Inflammatory macrophage treated with lipopolysaccharide for 4 hours (primary cell): ENCODE results near the gene ULK3.

Experiments
- DNase-seq: peaks from one replicate; pipeline ENCODE4 v3.0.0-alpha.2; 2020

ULK3 gene

DNA sequence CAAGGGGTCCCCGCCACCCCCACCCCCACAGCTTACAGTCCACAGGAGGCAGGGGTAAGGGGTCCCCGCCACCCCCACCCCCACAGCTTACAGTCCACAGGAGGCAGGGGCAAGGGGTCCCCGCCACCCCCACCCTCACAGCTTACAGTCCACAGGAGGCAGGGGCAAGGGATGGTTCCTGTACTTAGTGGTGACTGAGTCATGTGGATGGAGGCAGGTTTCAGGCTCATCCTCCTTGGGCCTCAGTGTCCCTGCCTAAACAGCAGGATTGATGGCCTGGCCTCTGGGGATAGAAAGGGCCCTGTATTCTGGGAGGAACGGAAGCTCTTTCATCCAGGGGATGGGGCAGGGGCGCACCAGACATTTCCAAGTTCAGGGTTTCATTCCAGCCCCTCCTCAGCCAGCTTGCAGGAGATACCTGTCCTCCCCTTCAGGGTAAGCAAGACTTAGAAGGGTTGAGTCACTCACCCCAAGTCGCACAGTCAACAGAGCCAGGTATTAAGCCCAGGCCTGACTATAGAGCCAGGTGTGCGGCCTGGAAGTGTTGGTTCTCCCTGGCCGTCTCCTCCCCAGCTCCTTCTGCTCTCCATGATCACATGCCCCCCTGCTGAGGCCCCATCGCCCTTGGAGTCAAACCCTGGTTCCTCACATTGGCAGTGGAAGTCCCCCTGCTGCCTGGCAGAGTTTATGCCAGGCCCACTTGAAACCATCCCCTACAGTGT is 48.5 kb downstream of the ULK3 start:
- DNase-seq: no peak

DNA sequence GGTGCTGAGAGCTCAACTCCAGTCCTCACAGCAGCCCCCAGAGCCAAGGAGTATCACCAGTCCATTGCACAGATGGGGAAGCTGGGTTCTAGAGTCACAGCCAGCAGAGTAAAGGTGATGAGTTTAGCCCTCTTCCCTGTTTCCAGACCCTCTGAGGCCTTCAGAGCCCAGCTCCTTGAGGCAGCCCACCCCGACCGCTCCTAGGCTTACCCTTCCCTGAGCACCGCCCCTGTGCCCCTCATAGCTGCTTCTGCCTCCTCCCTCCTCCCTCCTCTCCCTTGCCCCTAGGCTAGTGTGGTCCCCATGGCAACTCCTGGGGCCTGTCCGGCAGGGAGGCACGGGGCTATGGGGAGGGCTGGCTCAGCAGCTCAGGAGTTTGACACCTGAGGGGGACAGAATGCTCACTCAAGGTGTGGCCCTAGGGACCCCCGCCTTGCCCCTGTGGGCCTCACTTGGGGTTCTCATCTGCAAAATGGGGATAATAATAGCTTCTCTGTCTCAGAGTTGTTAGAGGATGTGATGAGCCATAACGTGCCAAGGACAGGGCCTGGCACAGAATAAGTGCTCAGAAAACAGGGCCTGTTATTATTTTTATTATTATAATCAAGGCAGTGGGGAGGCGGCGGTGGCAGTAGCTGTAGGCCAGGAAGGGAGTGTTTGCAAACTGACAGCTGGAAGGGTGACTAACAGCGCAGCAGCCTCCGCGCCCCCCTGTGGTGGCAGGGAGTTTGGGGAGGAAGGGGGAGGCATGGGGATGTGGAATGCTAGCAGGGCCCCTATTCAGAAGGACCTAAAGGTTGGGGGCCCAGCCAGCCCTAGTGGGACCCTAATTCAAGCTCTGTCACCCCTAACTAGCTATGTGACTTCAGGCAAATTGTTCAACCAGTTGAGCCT is 49.6 kb downstream of the ULK3 start:
- DNase-seq: peak; percentile 53

DNA sequence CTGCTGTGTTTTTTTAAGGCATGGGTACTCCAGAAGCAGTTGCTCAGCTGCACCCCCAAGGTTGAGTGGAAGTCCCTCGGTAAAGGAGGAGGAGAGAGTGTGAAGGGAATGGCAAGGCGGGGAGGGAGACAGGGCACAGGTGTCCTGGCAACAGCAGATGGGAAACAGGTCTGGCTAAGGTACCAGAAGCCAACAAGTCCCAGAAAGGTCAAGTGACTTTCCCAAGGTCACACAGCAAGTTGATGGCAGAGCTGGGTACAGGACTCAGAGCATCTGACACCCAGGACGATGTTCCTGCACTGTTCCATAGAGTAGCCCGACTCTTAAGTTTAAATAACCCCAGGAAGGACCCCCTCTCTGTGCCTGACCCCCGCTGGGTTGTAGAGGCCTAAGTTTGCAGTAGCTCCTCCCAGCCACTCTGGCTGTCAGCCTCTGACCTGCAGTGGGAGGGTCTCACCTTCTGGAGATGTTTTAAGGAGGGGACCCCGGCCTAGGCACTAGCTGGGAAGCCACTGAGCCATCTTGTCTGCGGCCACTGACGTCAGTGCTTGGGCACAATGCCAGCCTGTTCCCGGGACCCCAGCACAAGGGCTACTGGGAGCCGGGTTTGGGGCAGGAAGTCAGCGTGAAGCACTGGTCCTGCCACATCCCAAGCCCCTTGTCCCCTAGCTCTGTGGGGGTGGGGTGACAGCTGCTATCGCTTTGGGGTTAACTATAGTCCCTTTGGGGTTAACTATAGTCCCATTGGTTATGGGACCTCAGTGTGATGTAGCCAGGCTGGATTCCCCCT is 50.5 kb downstream of the ULK3 start:
- DNase-seq: no peak

DNA sequence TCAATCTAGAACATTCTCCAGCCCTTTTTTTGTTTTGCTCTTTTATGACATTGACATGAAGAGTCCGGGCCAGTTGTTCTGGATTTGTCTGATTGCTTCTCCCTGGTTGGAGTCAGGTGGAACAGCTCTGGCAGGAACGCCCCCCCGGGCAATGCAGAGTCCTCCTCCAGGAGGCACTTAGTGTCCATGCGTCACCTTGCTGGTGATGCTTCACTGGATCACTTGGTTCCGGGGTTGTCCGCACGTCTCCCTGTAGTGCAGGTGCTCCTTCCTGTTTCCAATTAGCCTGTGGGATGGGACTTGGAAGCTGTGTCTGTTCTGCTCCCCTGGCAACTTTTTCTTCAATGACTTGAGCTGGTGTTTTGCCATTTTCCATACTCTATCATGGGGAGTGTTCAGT is 51.3 kb downstream of the ULK3 start:
- DNase-seq: no peak

DNA sequence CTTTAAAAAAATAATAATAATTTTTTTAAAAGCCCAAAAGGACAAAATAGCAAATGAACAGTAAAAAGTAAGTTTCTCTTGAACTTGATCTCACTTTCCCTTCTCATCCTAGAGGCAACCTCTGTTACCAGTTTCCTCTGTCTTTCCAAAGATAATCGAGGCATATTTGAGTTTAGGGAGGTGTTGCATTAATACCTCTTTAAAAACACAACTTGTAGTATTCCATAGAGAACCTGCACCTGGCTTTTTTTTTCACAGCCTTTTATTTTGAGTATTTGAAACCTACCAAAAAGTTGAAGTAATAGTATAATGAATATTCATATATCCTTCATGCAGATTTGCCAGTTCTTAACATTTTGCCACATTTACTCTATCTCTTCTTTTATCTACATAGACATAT is 51.9 kb downstream of the ULK3 start:
- no peak for DNase-seq

DNA sequence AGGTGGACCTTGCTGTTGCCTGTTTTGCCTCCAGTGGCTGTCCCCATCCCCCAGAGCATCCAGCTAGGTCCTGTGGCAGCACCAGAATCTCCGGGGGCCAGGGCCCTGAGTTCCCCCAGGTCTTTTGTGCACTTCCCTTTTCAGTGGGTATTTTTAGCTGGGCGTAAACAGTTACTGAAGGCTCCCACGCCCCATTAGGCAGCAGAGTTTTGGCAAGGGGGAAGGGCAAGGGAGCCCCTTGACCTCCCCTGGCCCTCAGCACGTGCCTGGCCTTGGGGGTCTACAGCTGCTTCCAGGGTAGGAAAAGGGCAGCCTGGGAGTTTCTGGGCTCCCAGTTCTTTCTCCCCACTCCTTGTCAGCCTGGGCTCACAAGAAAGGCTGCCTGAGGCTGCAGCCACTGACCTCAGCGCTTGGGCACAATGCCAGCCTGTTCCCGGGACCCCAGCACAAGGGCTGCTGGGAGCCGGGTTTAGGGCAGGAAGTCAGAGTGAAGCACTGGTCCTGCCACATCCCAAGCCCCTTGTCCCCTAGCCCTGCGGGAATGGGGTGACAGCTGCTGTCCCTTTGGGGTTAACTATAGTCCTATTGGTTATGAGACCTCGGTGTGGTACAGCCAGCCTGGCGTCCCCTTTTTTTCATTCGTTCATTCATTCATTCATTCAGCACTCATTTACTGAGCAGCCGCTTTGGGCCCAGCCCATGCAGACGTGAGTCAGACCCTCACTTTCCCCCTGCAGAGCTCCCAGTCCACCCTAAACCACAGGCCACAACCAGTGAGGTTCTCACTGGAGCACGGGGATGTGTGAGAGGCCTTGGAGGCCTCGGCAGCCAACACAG is 52.7 kb downstream of the ULK3 start:
- DNase-seq: peak; percentile 73

DNA sequence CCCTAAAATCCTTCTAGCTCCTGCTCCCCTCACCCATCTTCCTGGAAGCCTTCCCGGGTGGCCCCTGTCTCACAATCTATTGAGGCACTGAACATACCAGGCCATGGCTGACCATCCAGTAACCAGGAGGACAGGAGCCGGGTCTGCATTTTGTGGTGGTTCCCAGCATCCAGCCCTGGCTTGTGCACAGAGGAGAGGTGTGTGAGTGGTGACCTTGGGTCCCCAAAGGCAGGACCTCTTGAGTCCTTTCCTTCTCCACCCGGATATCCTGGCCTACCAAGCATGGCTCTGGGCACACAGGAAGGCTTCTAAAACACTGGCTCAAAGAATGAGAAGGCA is 53.2 kb downstream of the ULK3 start:
- no peak for DNase-seq

DNA sequence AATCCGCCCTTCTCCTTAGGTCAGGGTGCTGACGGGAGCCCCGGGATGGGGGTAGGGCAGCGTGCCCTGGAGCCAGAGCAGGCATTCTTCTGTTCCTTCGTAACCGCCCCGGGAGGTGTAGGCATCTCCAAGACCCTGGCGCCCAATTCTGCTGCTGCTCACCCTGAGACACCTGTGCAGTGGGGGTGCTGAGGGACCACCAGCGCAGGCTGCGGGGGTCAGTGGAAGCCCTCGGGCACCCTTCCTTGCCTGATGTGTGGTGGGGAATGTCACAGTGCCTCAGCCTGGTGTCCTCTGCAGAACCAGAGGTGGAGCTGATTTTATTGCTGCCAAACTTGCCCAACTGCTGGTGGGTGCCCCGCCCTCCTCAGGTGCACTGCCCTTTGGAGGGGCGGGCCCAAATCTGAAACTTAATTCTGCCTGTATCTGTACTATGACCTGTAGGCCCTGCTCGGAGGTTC is 53.8 kb downstream of the ULK3 start:
- no peak for DNase-seq

DNA sequence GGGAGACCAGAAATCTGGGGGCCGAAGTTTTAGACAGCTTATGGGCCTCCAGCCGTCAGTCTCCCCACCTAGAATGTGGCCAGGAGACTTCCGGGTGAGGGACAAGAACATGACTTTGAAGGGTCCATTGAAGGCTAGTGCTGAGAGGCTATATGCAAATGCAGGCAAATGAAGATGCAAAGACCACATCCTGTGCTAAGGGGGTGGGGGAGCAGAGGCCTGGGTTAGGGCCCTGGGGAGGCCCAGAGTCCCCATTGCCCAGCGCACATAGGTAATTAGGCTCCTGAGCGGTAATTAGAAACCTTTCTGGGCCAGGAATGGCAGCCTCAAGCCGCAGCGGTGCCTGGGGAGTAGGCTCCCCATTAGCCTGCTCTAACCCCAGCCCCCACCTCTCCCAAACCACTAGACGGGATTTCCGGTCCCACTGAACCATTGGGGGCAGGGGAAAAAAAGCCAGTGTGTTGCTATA is 54.2 kb downstream of the ULK3 start:
- peak; percentile 36 for DNase-seq

DNA sequence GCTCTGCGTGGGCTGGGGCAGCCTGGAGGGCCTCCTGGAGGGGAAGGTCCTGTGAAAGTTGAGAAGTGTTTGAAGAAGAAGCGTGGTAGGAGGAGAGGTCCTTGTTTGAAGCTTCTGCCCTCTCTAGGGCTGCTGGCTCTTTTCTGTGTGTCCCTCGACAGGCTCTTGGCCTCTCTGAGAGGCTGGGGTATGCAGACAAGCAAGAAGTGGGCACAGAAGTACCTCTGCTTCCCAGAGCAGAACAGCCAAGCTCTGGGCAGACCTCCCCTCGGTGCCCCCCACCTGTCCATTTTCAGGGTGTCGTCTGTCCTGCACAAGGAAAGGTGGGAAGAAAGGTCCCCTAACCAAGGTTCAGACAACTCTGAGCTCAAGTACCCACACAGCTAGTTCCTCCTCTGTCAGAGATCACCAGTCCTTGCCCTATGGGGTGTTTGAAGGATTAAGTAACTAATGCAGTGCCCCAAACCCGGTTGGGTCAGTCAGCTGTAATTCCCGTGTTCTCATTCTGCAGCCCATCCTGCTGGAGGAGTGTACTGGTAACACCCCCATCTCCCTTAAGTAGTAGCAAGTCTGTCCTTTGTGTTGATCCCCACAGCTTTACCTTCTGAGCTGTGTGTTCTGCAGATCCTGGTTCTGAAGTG is 54.8 kb downstream of the ULK3 start:
- DNase-seq: peak; percentile 59

DNA sequence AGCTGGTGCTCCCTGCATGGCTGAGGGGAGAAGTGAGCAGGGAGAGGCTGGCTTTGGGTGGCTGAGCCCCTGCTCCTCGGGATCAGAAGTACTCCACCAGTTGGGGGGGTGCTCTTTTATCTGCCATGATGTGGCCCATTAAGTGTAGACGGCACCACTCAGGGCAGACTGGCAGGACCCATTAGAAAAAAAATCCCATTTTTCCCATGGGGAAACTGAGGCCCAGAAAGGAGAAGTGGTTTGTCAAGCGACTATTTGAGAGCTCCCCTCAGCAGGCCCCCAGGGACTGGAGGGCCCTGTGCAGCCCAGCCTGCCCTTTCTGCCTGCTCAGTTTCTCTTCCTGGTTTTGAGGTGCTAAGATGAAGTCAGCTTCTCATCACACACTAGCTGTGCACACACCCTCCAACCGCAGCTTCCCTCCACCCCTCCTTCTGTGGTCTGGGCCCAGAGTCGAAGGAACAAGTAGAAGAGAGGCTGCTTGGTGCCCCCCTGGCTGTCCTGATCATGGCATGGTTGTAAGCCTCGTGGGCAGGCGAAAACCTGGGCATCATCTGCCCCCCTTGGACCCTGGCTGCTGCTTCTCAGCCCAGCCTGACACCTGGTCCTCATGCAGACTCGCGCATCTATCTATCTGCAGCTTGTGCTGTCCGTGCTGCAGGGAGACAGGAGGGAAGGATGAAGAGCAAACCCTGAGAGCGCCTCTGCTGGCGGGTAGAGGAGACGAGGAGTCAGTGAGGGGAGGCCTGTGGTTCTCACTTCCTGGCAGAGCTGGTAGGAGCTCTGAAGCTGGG is 55.5 kb downstream of the ULK3 start:
- peak; percentile 97 for DNase-seq

DNA sequence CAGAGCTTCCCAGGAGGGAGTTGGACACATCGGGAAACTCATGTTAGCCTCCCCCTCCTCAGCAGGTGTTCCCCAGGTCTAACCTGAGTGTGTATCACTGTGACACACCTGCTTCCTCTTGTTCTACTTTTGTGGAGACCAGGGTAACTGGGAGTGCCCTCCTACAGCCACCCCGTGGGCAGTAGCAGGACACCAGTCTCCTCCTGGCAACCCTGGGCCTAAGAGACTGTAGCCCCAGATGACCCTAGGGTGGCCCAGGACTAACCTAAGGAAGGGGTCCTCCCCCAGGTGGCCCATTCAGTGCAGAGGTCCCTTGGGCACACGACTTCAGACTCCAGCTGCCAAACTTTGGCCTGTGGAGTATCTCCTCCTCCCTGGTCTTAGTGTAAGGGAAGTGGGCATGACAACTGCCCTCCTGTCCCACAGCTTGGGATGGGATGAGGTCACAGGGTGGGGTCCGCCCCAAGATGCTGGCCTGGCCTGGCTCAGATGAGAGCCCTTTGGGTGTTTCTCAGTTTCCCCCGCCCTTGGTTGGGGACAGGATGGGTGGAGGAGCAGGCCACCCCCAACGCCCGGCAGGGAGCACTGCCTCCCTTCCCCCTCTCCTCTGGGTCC is 56.3 kb downstream of the ULK3 start:
- DNase-seq: peak; percentile 92
